HEK293 (cell line): ENCODE results near the gene CFAP43.

Experiments used
- BCL11A ChIP-seq: fragments of 450-650 bp; formaldehyde crosslinking; IDR thresholded peaks from 2 replicates; pipeline ENCODE4 v1.5.1; 2016; ENCODE audit warnings: low read depth, missing biosample characterization, missing genetic modification characterization
- KLF1 ChIP-seq: fragments of 450-650 bp; formaldehyde crosslinking; IDR thresholded peaks from 2 replicates; pipeline ENCODE4 v1.5.1; 2016; ENCODE audit warnings: missing biosample characterization, missing genetic modification characterization
- KLF9 ChIP-seq: fragments of 450-650 bp; formaldehyde crosslinking; IDR thresholded peaks from 2 replicates; pipeline ENCODE4 v1.5.1; 2016; ENCODE audit warnings: missing biosample characterization, missing genetic modification characterization, low read depth
- MZF1 ChIP-seq: fragments of 450-650 bp; formaldehyde crosslinking; IDR thresholded peaks from 2 replicates; pipeline ENCODE4 v1.5.1; 2017; ENCODE audit warnings: missing biosample characterization, missing genetic modification characterization, borderline replicate concordance
- PBX3 ChIP-seq: sonication (generic); formaldehyde crosslinking; IDR thresholded peaks from 2 replicates; pipeline ENCODE4 v1.8.1; 2022; ENCODE audit warnings: mild to moderate bottlenecking, moderate library complexity, missing genetic modification reagents
- PRDM10 ChIP-seq: fragments of 450-650 bp; formaldehyde crosslinking; IDR thresholded peaks from 2 replicates; pipeline ENCODE4 v1.5.1; 2016; ENCODE audit warnings: missing biosample characterization, missing genetic modification characterization
- REPIN1 ChIP-seq: fragments of 450-650 bp; formaldehyde crosslinking; IDR thresholded peaks from 2 replicates; pipeline ENCODE4 v1.5.1; 2017; ENCODE audit warnings: missing biosample characterization, missing genetic modification characterization, low read depth
- ZBTB1 ChIP-seq: fragments of 450-650 bp; formaldehyde crosslinking; IDR thresholded peaks from 2 replicates; pipeline ENCODE4 v1.5.1; 2016; ENCODE audit warnings: missing biosample characterization, missing genetic modification characterization
- ZBTB26 ChIP-seq: fragments of 450-650 bp; formaldehyde crosslinking; optimal IDR thresholded peaks from 2 replicates; pipeline ENCODE3; 2016; ENCODE audit warnings: missing biosample characterization, mild to moderate bottlenecking, missing genetic modification characterization
- ZNF10 ChIP-seq: fragments of 450-650 bp; formaldehyde crosslinking; IDR thresholded peaks from 2 replicates; pipeline ENCODE4 v1.5.1; 2017; ENCODE audit warnings: missing biosample characterization, missing genetic modification characterization
- ZNF157 ChIP-seq: fragments of 450-650 bp; formaldehyde crosslinking; IDR thresholded peaks from 2 replicates; pipeline ENCODE4 v1.5.1; 2016; ENCODE audit warnings: missing biosample characterization, missing genetic modification characterization
- ZNF2 ChIP-seq: fragments of 450-650 bp; formaldehyde crosslinking; IDR thresholded peaks from 2 replicates; pipeline ENCODE4 v1.5.1; 2016; ENCODE audit warnings: missing biosample characterization, missing genetic modification characterization
- ZNF214 ChIP-seq: fragments of 450-650 bp; formaldehyde crosslinking; IDR thresholded peaks from 2 replicates; pipeline ENCODE4 v1.5.1; 2017; ENCODE audit warnings: missing biosample characterization, mild to moderate bottlenecking, missing genetic modification characterization, borderline replicate concordance
- ZNF221 ChIP-seq: fragments of 450-650 bp; formaldehyde crosslinking; IDR thresholded peaks from 2 replicates; pipeline ENCODE4 v1.5.1; 2017; ENCODE audit warnings: missing biosample characterization, missing genetic modification characterization, borderline replicate concordance
- ZNF26 ChIP-seq: fragments of 450-650 bp; formaldehyde crosslinking; IDR thresholded peaks from 2 replicates; pipeline ENCODE4 v1.5.1; 2016; ENCODE audit warnings: missing biosample characterization, missing genetic modification characterization
- ZNF341 ChIP-seq: fragments of 450-650 bp; formaldehyde crosslinking; IDR thresholded peaks from 2 replicates; pipeline ENCODE4; 2016; ENCODE audit warnings: low read depth, missing biosample characterization, missing genetic modification characterization
- ZNF366 ChIP-seq: fragments of 450-650 bp; formaldehyde crosslinking; conservative IDR thresholded peaks from 2 replicates; pipeline ENCODE4 v1.5.1; 2016; ENCODE audit warnings: missing biosample characterization, missing genetic modification characterization
- ZNF501 ChIP-seq: fragments of 450-650 bp; formaldehyde crosslinking; IDR thresholded peaks from 2 replicates; pipeline ENCODE4 v1.5.1; 2016; ENCODE audit warnings: missing biosample characterization, missing genetic modification characterization
- ZNF560 ChIP-seq: fragments of 450-650 bp; formaldehyde crosslinking; IDR thresholded peaks from 2 replicates; pipeline ENCODE4 v1.5.1; 2017; ENCODE audit warnings: missing biosample characterization, missing genetic modification characterization, borderline replicate concordance
- ZNF585B ChIP-seq: fragments of 450-650 bp; formaldehyde crosslinking; IDR thresholded peaks from 2 replicates; pipeline ENCODE4 v1.5.1; 2016; ENCODE audit warnings: missing biosample characterization, missing genetic modification characterization
- ZNF621 ChIP-seq: fragments of 450-650 bp; formaldehyde crosslinking; IDR thresholded peaks from 2 replicates; pipeline ENCODE4 v1.5.1; 2017; ENCODE audit warnings: missing biosample characterization, missing genetic modification characterization
- ZNF654 ChIP-seq: fragments of 450-650 bp; formaldehyde crosslinking; IDR thresholded peaks from 2 replicates; pipeline ENCODE4 v1.5.1; 2016; ENCODE audit warnings: low read depth, missing biosample characterization, missing genetic modification characterization
- ZNF660 ChIP-seq: fragments of 450-650 bp; IDR thresholded peaks from 2 replicates; pipeline ENCODE4 v1.5.1; 2018; ENCODE audit warnings: missing biosample characterization, mild to moderate bottlenecking, missing genetic modification characterization
- ZNF670 ChIP-seq: fragments of 450-650 bp; formaldehyde crosslinking; IDR thresholded peaks from 2 replicates; pipeline ENCODE4 v1.5.1; 2016; ENCODE audit warnings: missing biosample characterization, missing genetic modification characterization, low read depth
- ZNF701 ChIP-seq: fragments of 450-650 bp; formaldehyde crosslinking; IDR thresholded peaks from 2 replicates; pipeline ENCODE4 v1.5.1; 2016; ENCODE audit warnings: missing biosample characterization, missing genetic modification characterization
- ZNF747 ChIP-seq: fragments of 450-650 bp; formaldehyde crosslinking; IDR thresholded peaks from 2 replicates; pipeline ENCODE4 v1.5.1; 2016; ENCODE audit warnings: missing biosample characterization, missing genetic modification characterization
- ZNF777 ChIP-seq: fragments of 450-650 bp; formaldehyde crosslinking; IDR thresholded peaks from 2 replicates; pipeline ENCODE4 v1.5.1; 2017; ENCODE audit warnings: missing biosample characterization, missing genetic modification characterization, borderline replicate concordance
- ZNF830 ChIP-seq: fragments of 450-650 bp; IDR thresholded peaks from 2 replicates; pipeline ENCODE4 v1.5.0; 2018; ENCODE audit warnings: missing biosample characterization, missing genetic modification characterization, low read depth, mild to moderate bottlenecking, moderate library complexity
- ZSCAN5A ChIP-seq: fragments of 450-650 bp; formaldehyde crosslinking; IDR thresholded peaks from 2 replicates; pipeline ENCODE4 v1.5.1; 2016; ENCODE audit warnings: missing biosample characterization, missing genetic modification characterization

Gene CFAP43

GRCh38 chr10:104122225-104123107, 109.7 kb downstream of the CFAP43 start (continued):
- TF ChIP-seq PRDM10 (peak; percentile 99), ZNF654 (tag by site-specific recombination) (no peak), ZNF214 (tag by site-specific recombination) (no peak), ZNF26 (tag by site-specific recombination) (no peak), ZNF747 (no peak), ZNF777 (tag by site-specific recombination) (no peak), ZNF341 (tag by site-specific recombination) (peak; percentile 1; the same call in 1 of the 2 replicates), ZNF670 (tag by site-specific recombination) (no peak), ZNF2 (0 out of 2 replicates have a peak, but pooled peaks have one; percentile 15), ZSCAN5A (tag by site-specific recombination) (no peak), ZNF560 (tag by site-specific recombination) (no peak), ZNF157 (tag by site-specific recombination) (no peak), ZNF660 (tag by site-specific recombination) (peak; percentile 70; the same call in 1 of the 2 replicates), PBX3 (CRISPR knock-in tag) (no peak), BCL11A (tag by site-specific recombination) (no peak), ZNF10 (tag by site-specific recombination) (peak; percentile 61; the same call in 1 of the 2 replicates), KLF9 (tag by site-specific recombination) (0 out of 2 replicates have a peak, but pooled peaks have one; percentile 3), ZNF585B (tag by site-specific recombination) (no peak), MZF1 (tag by site-specific recombination) (peak; percentile 88), KLF1 (tag by site-specific recombination) (no peak), ZNF701 (tag by site-specific recombination) (no peak), ZNF501 (tag by site-specific recombination) (peak; percentile 74; the same call in 1 of the 2 replicates), ZBTB1 (tag by site-specific recombination) (no peak), ZBTB26 (no peak), ZNF830 (tag by site-specific recombination) (no peak), ZNF366 (tag by site-specific recombination) (peak; percentile 46; the same call in 1 of the 2 replicates), REPIN1 (tag by site-specific recombination) (no peak), ZNF621 (tag by site-specific recombination) (no peak), ZNF221 (tag by site-specific recombination) (no peak)
